ENCODE measurements around the gene C2orf42. TPM values are rescaled to one million over a fixed set of nuclear protein-coding genes. Genes with fewer than 3 reads are reported as not detected.
"Not testable (repeated sequence)": the region's sequence is repeated elsewhere in the genome, so short reads cannot be mapped to it uniquely, and the experiment has no call there.

The C2orf42 gene
- total RNA-seq, 1 experiment from 2014 or later: 15.3 TPM

GRCh38 chr2:70111752-70112591 is 78.8 kb downstream of the C2orf42 start:
- no peaks in the 10 kb centered on the region for H3K9me3 ChIP-seq (ENCODE audit: low read depth, low read length, poor library complexity, severe bottlenecking)
- DNase-seq (ENCODE audit: low spot score): peak; percentile 46
- no peak overlapping the region for H3K27ac ChIP-seq (ENCODE audit: low read depth, low read length, poor library complexity, severe bottlenecking)
- no peaks in the 10 kb centered on the region for H3K27me3 ChIP-seq (replicated peaks; ENCODE audit: insufficient read depth, low read depth, low read length, poor library complexity)
- H3K4me1 ChIP-seq (ENCODE audit: insufficient read depth, low read length, poor library complexity, severe bottlenecking): peaks cover 8% of the 10 kb centered on the region
- no peaks in the 10 kb centered on the region for H3K36me3 ChIP-seq (ENCODE audit: insufficient read depth, low read length, poor library complexity, severe bottlenecking)
- ChIA-PET POLR2A (ENCODE audit: low non-redundant PET) (no interaction called here), CTCF (no interaction called here)
- H3K4me3 ChIP-seq (ENCODE audit: low read depth, low read length, poor library complexity, severe bottlenecking): no peak overlapping the region
- intact Hi-C loops (cut with micrococcal nuclease; ENCODE audit: unreplicated experiment): no loop called here
- TF ChIP-seq EZH2 (IDR thresholded peaks at IDR 0.05; ENCODE audit: borderline replicate concordance, low read depth, low read length, poor library complexity, severe bottlenecking) (no peak), CTCF (conservative IDR thresholded peaks at IDR 0.05; ENCODE audit: low read depth, low read length) (no peak)
- BruUV-seq (replicated peaks): no TSS peak

- DNase-seq (ENCODE audit: low spot score); H3K27ac ChIP-seq (ENCODE audit: low read depth, low read length, poor library complexity, severe bottlenecking); H3K36me3 ChIP-seq (ENCODE audit: insufficient read depth, low read length, poor library complexity, severe bottlenecking); H3K4me1 ChIP-seq (ENCODE audit: insufficient read depth, low read length, poor library complexity, severe bottlenecking); BruUV-seq (replicated peaks); H3K27me3 ChIP-seq (replicated peaks; ENCODE audit: insufficient read depth, low read depth, low read length, poor library complexity); CTCF ChIA-PET; H3K4me3 ChIP-seq (ENCODE audit: low read depth, low read length, poor library complexity, severe bottlenecking); H3K9me3 ChIP-seq (ENCODE audit: low read depth, low read length, poor library complexity, severe bottlenecking); intact Hi-C loops (cut with micrococcal nuclease; ENCODE audit: unreplicated experiment): not testable (repeated sequence)
- POLR2A ChIA-PET (ENCODE audit: low non-redundant PET): interaction anchor here (0.5 kb wide), 1 partner anchor 8 kb away, joined by 5 read pairs; no protein-coding TSS in a partner anchor
Measured at GRCh38 chr2:70110397-70110796, 80.4 kb downstream of the C2orf42 start.

- intact Hi-C loops (cut with micrococcal nuclease; ENCODE audit: unreplicated experiment); H3K9me3 ChIP-seq (ENCODE audit: low read depth, low read length, poor library complexity, severe bottlenecking); H3K36me3 ChIP-seq (ENCODE audit: insufficient read depth, low read length, poor library complexity, severe bottlenecking); H3K27me3 ChIP-seq (replicated peaks; ENCODE audit: insufficient read depth, low read depth, low read length, poor library complexity); H3K4me3 ChIP-seq (ENCODE audit: low read depth, low read length, poor library complexity, severe bottlenecking); POLR2A ChIA-PET (ENCODE audit: low non-redundant PET); CTCF ChIA-PET; H3K4me1 ChIP-seq (ENCODE audit: insufficient read depth, low read length, poor library complexity, severe bottlenecking); H3K27ac ChIP-seq (ENCODE audit: low read depth, low read length, poor library complexity, severe bottlenecking); BruUV-seq (replicated peaks); DNase-seq (ENCODE audit: low spot score): not testable (repeated sequence)
Measured at GRCh38 chr2:70106138-70106537, 84.7 kb downstream of the C2orf42 start.

- peak overlapping the region; percentile 10 for H3K27ac ChIP-seq (ENCODE audit: low read depth, low read length, poor library complexity, severe bottlenecking)
- no peaks in the 10 kb centered on the region for H3K4me1 ChIP-seq (ENCODE audit: insufficient read depth, low read length, poor library complexity, severe bottlenecking)
- no peaks in the 10 kb centered on the region for H3K27me3 ChIP-seq (replicated peaks; ENCODE audit: insufficient read depth, low read depth, low read length, poor library complexity)
- intact Hi-C loops (cut with micrococcal nuclease; ENCODE audit: unreplicated experiment): no loop called here
- ChIA-PET CTCF (no interaction called here), POLR2A (ENCODE audit: low non-redundant PET) (no interaction called here)
- no peak for TF ChIP-seq EZH2 (IDR thresholded peaks at IDR 0.05; ENCODE audit: borderline replicate concordance, low read depth, low read length, poor library complexity, severe bottlenecking)
- TF ChIP-seq CTCF (conservative IDR thresholded peaks at IDR 0.05; ENCODE audit: low read depth, low read length): no peak
- no peak overlapping the region for H3K4me3 ChIP-seq (ENCODE audit: low read depth, low read length, poor library complexity, severe bottlenecking)
- BruUV-seq (replicated peaks): no TSS peak
- DNase-seq (ENCODE audit: low spot score): peak; percentile 48
- H3K9me3 ChIP-seq (ENCODE audit: low read depth, low read length, poor library complexity, severe bottlenecking): no peaks in the 10 kb centered on the region
- no peaks in the 10 kb centered on the region for H3K36me3 ChIP-seq (ENCODE audit: insufficient read depth, low read length, poor library complexity, severe bottlenecking)
Measured at GRCh38 chr2:70104231-70105111, 86.3 kb downstream of the C2orf42 start.

Data from A673 (cell line).